Measurements from ENCODE around the gene CCDC149.

GRCh38 chr4:24794051-24794450 lies 118.8 kb downstream of the CCDC149 start:
- TF ChIP-seq CTCF (IDR thresholded peaks at IDR 0.05; ENCODE audit: insufficient read depth, low read length) (no peak), POLR2AphosphoS5 (IDR thresholded peaks at IDR 0.05; ENCODE audit: low read depth) (no peak), GABPA (IDR thresholded peaks at IDR 0.05; ENCODE audit: low read depth) (no peak)
